ENCODE data around the gene DPY19L3. TPM values are rescaled to one million over a fixed set of nuclear protein-coding genes. Genes with fewer than 3 reads are reported as not detected.

Gene DPY19L3
- total RNA-seq, 2 donors from 2014 or later = 3.7 to 14.6 TPM

GRCh38 chr19:32407004-32407992 is 1.7 kb downstream of the DPY19L3 start:
- H3K27me3 ChIP-seq = no peaks in the 10 kb centered on the region
- no peak for DNase-seq (ENCODE audit: low spot score)
- H3K4me3 ChIP-seq = peak overlapping the region in 1 of 2 donors; percentile 86
- H3K9me3 ChIP-seq = no peaks in the 10 kb centered on the region
- H3K4me1 ChIP-seq = peaks cover 0 to 22% of the 10 kb centered on the region in 2 donors
- peak overlapping the region; percentile 96 to 100 for H3K27ac ChIP-seq
- peaks cover 15% of the 10 kb centered on the region for H3K36me3 ChIP-seq
- no peak for TF ChIP-seq CTCF (IDR thresholded peaks at IDR 0.05)

GRCh38 chr19:32415246-32415645 is 9.7 kb downstream of the DPY19L3 start:
- no peak overlapping the region for H3K4me3 ChIP-seq
- H3K36me3 ChIP-seq = peaks cover 15% of the 10 kb centered on the region
- no peak for DNase-seq (ENCODE audit: low spot score)
- no peaks in the 10 kb centered on the region for H3K4me1 ChIP-seq
- H3K27me3 ChIP-seq = no peaks in the 10 kb centered on the region
- H3K9me3 ChIP-seq = no peaks in the 10 kb centered on the region
- H3K27ac ChIP-seq = no peak overlapping the region
- no peak for TF ChIP-seq CTCF (IDR thresholded peaks at IDR 0.05)

- Histone ChIP-seq H3K36me3 (peaks cover 15% of the 10 kb centered on the region), H3K27ac (no peak overlapping the region), H3K4me3 (no peak overlapping the region), H3K27me3 (no peaks in the 10 kb centered on the region), H3K9me3 (no peaks in the 10 kb centered on the region), H3K4me1 (no peaks in the 10 kb centered on the region)
- no peak for DNase-seq (ENCODE audit: low spot score)
- TF ChIP-seq CTCF (IDR thresholded peaks at IDR 0.05) = no peak
These were observed 10.1 kb downstream of the DPY19L3 start for GRCh38 chr19:32415669-32416068.

- H3K27me3 ChIP-seq = no peaks in the 10 kb centered on the region
- H3K4me3 ChIP-seq = no peak overlapping the region
- H3K27ac ChIP-seq = no peak overlapping the region
- H3K4me1 ChIP-seq = no peaks in the 10 kb centered on the region
- peaks cover 6% of the 10 kb centered on the region for H3K36me3 ChIP-seq
- DNase-seq (ENCODE audit: low spot score) = no peak
- no peaks in the 10 kb centered on the region for H3K9me3 ChIP-seq
- no peak for TF ChIP-seq CTCF (IDR thresholded peaks at IDR 0.05)
These were observed 11.3 kb downstream of the DPY19L3 start for GRCh38 chr19:32416749-32417456.

- Histone ChIP-seq H3K9me3 (no peaks in the 10 kb centered on the region), H3K4me1 (no peaks in the 10 kb centered on the region), H3K27me3 (no peaks in the 10 kb centered on the region), H3K36me3 (no peaks in the 10 kb centered on the region), H3K27ac (no peak overlapping the region), H3K4me3 (no peak overlapping the region)
- no peak for TF ChIP-seq CTCF (IDR thresholded peaks at IDR 0.05)
- no peak for DNase-seq (ENCODE audit: low spot score)
These were observed 12.6 kb downstream of the DPY19L3 start for GRCh38 chr19:32418155-32418554.

All from right atrium auricular region (tissue), 2 donors.